Prostate gland (tissue), 2 donors: ENCODE data around the gene ITFG1.

Source experiments
- POLR2A ChIP-seq: fragments of 450-650 bp; IDR thresholded peaks from one replicate; pipeline ENCODE4 v1.6.1; 2016; ENCODE audit warnings: antibody characterized with exemption, mild to moderate bottlenecking
- POLR2AphosphoS5 ChIP-seq: sonication (generic); formaldehyde crosslinking; IDR thresholded peaks from one replicate; pipeline ENCODE4 v1.6.1; 2017; ENCODE audit warnings: antibody characterized with exemption
- TF ChIP-seq, protein P1 (sequence below), 4 experiments: fragments of 200-600 bp in 2 of 4; fragments of 450-650 bp in 2 of 4; sonication (generic) in 2 of 4; IDR thresholded peaks; 1 replicate in 3 of 4; 2 replicates in 1 of 4; pipeline ENCODE4 v1.5.1; 2016 to 2019; ENCODE audit warnings: antibody characterized with exemption in 4 of 4, mild to moderate bottlenecking in 2 of 4, moderate library complexity in 2 of 4

DNA sequence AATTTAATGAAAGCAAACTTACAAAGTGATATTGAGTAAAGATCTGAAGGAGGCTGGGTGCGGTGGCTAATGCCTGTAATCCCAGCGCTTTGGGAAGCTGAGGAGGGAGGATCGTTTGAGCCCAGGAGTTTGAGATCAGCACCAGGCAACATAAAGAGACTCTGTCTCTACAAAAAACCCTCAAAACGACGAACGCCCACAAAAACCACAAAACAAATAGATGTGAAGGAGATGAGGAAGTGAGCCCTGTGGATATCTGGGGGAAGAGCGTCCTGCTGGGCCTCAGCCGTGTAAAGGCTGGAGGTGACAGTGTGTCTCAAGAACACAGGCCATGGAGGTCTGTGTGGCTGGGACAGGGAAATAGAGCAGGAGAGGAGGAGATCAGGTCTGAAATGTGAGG is 68.8 kb downstream of the ITFG1 start:
- TF ChIP-seq, protein P1, sequence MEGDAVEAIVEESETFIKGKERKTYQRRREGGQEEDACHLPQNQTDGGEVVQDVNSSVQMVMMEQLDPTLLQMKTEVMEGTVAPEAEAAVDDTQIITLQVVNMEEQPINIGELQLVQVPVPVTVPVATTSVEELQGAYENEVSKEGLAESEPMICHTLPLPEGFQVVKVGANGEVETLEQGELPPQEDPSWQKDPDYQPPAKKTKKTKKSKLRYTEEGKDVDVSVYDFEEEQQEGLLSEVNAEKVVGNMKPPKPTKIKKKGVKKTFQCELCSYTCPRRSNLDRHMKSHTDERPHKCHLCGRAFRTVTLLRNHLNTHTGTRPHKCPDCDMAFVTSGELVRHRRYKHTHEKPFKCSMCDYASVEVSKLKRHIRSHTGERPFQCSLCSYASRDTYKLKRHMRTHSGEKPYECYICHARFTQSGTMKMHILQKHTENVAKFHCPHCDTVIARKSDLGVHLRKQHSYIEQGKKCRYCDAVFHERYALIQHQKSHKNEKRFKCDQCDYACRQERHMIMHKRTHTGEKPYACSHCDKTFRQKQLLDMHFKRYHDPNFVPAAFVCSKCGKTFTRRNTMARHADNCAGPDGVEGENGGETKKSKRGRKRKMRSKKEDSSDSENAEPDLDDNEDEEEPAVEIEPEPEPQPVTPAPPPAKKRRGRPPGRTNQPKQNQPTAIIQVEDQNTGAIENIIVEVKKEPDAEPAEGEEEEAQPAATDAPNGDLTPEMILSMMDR (IDR thresholded peaks at IDR 0.05): no peak
- TF ChIP-seq POLR2AphosphoS5: no peak
- no peak for TF ChIP-seq POLR2A
